Right lobe of liver (tissue), 4 donors: Measurements from ENCODE around the gene MDH2.

Source experiments
- CTCF ChIP-seq, 4 donors: fragments of 200-600 bp in 3 of 4; fragments of 450-650 bp in 1 of 4; IDR thresholded peaks; one replicate each; pipeline versions ENCODE4 v1.5.1 to v1.8.0; 2016 to 2022; ENCODE audit warnings: antibody characterized with exemption in 4 of 4, mild to moderate bottlenecking in 2 of 4
- POLR2A ChIP-seq: fragments of 450-650 bp; IDR thresholded peaks from one replicate; pipeline ENCODE4 v1.6.1; 2017; ENCODE audit warnings: antibody characterized with exemption, mild to moderate bottlenecking
- donor health status: DM: no; HTN: no; CAD: no.
- donor health status: DM: no; HTN: no; CAD: no.
- donor health status: DM: no; HTN: yes; CAD: no.

DNA sequence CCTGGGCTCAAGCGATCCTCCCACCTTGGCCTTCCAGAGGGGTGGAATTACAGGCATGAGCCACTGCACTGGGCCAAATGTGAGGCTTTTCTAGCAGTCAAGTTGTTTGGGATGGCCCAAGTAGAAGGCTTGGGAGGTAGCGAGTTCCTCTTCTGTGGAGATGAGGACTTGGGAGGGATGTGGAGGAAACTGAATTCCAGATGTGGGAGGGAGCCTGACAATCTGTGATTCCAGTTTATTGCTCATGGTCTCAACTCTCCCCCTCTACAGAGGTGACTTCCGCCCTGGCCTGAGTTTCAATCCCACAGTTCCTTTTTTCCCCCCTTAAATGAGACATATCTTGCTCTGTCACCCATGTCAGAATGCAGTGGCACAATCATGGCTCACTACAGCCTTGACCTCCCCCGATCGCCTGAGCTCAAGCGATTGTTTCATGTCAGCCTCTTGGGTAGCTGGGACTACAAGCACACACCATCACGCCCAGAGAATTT is 3.5 kb upstream of the MDH2 start:
- TF ChIP-seq POLR2A = no peak
- TF ChIP-seq CTCF (IDR thresholded peaks at IDR 0.05) = no peak
